ENCODE data around the gene GDAP1L1.

The GDAP1L1 gene

DNA sequence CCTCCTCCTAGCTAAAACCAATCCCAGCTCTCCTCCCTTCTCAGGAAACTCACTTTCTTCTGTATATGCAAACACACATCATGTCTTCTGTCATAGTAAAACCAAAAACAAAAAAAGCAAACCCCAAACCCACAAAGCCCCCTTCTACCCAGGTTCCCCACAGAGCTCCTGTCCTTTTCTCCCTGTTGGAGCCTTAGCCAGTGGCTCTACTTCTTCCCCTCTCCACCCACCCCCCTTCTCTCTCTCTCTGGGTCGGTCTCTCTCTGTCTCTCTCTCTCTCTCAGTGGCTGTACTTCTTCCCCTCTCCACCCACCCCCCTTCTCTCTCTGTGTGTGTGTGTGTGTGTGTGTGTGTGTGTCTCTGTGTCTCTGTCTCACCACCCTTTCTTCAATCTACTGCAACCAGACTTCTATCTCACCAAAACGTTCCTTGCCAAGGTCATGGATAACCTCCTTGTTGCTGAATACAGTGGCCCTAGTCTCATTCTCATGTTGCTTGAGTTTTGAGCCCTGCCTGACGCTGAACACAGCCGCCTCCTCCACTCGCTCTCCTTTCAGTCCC, 27.9 kb upstream of the GDAP1L1 start:
- FAIRE-seq (no peak), DNase-seq (ENCODE audit: insufficient read length, low spot score) (no peak)
- TF ChIP-seq, protein P1, sequence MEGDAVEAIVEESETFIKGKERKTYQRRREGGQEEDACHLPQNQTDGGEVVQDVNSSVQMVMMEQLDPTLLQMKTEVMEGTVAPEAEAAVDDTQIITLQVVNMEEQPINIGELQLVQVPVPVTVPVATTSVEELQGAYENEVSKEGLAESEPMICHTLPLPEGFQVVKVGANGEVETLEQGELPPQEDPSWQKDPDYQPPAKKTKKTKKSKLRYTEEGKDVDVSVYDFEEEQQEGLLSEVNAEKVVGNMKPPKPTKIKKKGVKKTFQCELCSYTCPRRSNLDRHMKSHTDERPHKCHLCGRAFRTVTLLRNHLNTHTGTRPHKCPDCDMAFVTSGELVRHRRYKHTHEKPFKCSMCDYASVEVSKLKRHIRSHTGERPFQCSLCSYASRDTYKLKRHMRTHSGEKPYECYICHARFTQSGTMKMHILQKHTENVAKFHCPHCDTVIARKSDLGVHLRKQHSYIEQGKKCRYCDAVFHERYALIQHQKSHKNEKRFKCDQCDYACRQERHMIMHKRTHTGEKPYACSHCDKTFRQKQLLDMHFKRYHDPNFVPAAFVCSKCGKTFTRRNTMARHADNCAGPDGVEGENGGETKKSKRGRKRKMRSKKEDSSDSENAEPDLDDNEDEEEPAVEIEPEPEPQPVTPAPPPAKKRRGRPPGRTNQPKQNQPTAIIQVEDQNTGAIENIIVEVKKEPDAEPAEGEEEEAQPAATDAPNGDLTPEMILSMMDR (IDR thresholded peaks at IDR 0.05; ENCODE audit: insufficient read depth, missing control alignments) = no peak

DNA sequence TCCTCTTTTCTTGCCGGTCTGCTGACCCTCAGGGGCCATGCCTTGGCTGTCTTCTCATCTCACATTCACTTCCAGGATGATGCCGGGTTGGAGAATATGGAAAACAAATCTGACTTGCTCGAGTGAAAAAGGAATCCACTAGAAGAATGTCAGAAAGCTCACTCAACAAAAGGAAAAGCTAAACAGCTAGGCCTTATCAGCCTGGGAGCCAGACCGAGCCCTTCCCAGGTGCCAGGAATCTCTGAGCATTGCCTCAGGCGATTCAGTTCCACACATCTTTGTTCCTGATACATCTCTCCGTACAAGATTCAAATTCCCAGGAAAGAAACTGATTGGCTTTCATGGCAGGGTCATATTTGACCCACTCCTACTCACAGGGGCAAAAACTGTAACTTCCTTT, 27.3 kb upstream of the GDAP1L1 start:
- DNase-seq (ENCODE audit: insufficient read length, low spot score) (no peak), FAIRE-seq (no peak)
- TF ChIP-seq, protein P1 (IDR thresholded peaks at IDR 0.05; ENCODE audit: insufficient read depth, missing control alignments) = no peak

DNA sequence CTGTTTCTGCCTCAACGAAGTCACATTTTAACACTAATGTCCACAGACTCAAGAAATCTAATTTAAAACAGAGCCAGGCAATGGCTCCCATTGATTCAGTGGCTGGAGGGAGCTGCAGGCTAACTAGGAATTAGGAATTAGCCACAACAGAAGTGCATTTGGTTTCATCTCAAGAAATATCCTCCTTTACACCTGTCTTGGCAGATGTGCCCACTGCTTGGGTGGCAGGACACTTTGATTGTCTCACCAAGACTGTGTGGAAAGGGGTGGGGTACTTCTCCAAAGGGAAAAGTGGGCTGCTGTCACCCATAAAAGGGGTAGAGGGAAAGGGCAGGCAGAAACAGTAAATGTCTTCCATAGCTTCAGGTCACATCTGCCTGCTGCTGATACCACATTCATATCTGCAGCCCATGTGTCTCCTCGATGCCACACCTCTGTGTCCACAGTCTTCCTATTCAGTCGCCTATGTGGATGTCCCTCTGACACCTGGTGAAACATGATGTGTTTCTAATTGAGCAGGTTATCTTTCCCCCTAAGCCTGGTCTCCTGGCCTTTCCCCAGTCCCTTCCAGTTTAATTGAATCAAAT, 25.6 kb upstream of the GDAP1L1 start:
- TF ChIP-seq, protein P1 (IDR thresholded peaks at IDR 0.05; ENCODE audit: insufficient read depth, missing control alignments) = no peak
- DNase-seq (ENCODE audit: insufficient read length, low spot score) = no peak
- FAIRE-seq = no peak

DNA sequence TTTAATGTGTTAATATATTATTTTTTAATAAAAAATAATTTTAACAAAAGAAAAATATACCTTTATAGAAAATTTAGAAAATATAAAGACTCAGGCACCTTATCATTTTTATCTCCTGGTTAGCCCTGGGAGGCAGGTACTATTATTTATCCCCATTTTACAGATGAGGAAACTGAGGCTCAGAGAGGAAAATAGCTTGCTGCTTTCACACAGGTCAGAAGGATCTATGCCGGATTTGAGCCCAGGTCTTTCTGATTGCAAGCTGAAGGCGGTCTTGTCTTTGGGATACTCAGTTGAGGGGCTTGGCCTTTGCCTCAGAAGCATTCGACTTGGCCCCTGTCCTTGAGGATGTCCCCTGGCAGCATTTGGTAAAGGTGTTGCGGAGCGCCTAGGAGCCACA, 25.1 kb upstream of the GDAP1L1 start:
- FAIRE-seq = no peak

DNA sequence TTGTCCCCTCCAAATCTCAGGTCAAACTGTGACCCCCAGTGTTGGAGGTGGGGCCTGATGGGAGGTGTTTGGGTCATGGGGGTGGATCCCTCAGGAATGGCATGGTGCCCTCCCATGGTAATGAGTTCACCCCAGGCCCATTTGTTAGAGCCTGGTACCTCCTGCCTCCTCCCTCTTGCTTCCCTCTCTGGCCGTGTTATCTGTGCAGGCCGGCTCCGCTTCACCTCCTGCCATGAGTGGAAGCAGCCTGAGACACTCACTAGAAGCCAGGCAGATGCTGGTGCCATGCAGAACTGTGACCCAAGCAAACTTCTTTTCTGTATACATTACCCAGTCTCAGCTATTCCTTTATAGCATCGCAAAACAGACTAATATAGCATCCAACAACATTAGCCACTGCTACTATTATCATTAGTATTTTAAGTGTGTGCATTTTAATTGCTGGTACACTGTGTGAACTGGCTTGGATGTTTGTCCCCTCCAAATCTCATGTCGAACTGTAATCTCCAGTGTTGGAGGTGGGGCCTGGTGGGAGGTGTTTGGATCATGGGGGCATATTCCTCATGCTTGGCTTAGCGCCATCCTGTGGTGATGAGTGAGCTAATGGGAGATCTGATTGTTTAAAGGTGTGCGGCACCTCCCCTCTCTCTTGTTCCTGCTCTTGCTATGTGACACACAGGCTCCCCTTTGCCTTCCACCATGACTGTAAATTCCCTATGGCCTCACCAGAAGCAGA, 24.3 kb upstream of the GDAP1L1 start:
- no peak for DNase-seq (ENCODE audit: insufficient read length, low spot score)
- TF ChIP-seq, protein P1 (IDR thresholded peaks at IDR 0.05; ENCODE audit: insufficient read depth, missing control alignments) = peak; percentile 10
- FAIRE-seq = no peak

More for the DNA sequence above, 25.1 kb upstream of the GDAP1L1 start:
- DNase-seq (ENCODE audit: insufficient read length, low spot score) = no peak
- TF ChIP-seq, protein P1 (IDR thresholded peaks at IDR 0.05; ENCODE audit: insufficient read depth, missing control alignments) = no peak

DNA sequence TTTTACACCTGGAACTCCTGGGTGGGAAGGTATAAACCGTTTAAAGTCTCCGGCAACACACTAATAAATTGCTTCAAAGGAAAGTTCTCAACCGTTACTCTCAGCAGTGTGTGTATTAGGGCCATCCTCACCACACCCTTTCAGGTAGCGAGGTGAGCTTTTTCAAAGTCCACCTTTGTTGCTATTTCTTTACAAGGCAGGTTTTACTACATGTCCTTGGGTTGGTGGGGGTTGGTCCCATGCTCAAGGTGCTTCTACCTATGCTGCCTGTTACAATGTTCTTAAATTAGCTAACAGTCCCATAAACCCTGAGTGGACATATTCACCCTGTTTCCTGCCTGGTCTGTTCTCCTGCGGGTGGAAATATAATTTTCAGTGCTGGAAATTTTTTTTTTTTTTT, 23.4 kb upstream of the GDAP1L1 start:
- FAIRE-seq (no peak), DNase-seq (ENCODE audit: insufficient read length, low spot score) (no peak)
- TF ChIP-seq, protein P1 (IDR thresholded peaks at IDR 0.05; ENCODE audit: insufficient read depth, missing control alignments) = no peak

DNA sequence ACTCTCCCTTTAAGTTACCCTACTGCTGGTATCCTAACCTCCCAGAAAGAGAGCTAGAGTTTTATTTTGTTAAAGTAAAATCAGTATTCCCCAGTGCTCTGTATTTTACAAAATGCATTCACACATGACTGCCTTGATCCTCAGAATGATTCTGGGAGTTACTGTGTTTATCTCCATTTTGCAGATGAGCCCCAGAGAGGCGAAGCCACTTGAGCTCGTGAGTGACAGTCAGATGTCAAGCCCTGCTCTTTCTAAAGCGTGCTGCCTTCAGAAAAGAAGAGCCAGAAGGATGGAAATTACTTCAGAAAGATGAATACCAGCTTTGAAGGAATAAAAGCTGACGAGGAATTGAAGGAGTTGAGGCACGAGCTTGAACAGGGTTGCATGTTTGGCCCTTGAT, 22.5 kb upstream of the GDAP1L1 start:
- no peak for FAIRE-seq
- TF ChIP-seq, protein P1 (IDR thresholded peaks at IDR 0.05; ENCODE audit: insufficient read depth, missing control alignments) = no peak
- no peak for DNase-seq (ENCODE audit: insufficient read length, low spot score)
